H9 (cell line): ENCODE data around the gene RAI2. TPM values are rescaled to one million over a fixed set of nuclear protein-coding genes. Genes with fewer than 3 reads are reported as not detected.

Source experiments
- DNase-seq: peaks from one replicate; pipeline ENCODE4 v3.0.0-alpha.2; 2017
- H2AFZ ChIP-seq: one replicate; pipeline ENCODE4 v1.6.1; 2013; ENCODE audit warnings: mild to moderate bottlenecking, low read length, control low read depth, moderate library complexity
- H2AK5ac ChIP-seq: 2 replicates; pipeline ENCODE4 v1.6.1; 2013; ENCODE audit warnings: low read length, control low read depth, mixed read lengths; ENCODE audit not compliant: insufficient read length
- H2BK120ac ChIP-seq: one replicate; pipeline ENCODE4 v1.6.1; 2013; ENCODE audit warnings: low read depth, mild to moderate bottlenecking, low read length, control low read depth, inconsistent platforms; ENCODE audit not compliant: poor library complexity, severe bottlenecking
- H2BK12ac ChIP-seq: 2 replicates; pipeline ENCODE4 v1.6.1; 2013; ENCODE audit warnings: low read length, control low read depth, mixed read lengths, low read depth; ENCODE audit not compliant: insufficient read length
- H2BK15ac ChIP-seq: 2 replicates; pipeline ENCODE4 v1.6.1; 2013; ENCODE audit warnings: low read depth, low read length, control low read depth
- H2BK20ac ChIP-seq: one replicate; pipeline ENCODE4 v1.6.1; 2013; ENCODE audit warnings: low read depth, mild to moderate bottlenecking, low read length, control low read depth, inconsistent platforms; ENCODE audit not compliant: poor library complexity, severe bottlenecking
- H2BK5ac ChIP-seq: 2 replicates; pipeline ENCODE4 v1.6.1; 2013; ENCODE audit warnings: low read length, control low read depth, mixed read lengths; ENCODE audit not compliant: insufficient read length
- H3K14ac ChIP-seq: 2 replicates; pipeline ENCODE4 v1.6.1; 2013; ENCODE audit warnings: low read length, control low read depth; ENCODE audit not compliant: insufficient read depth
- H3K18ac ChIP-seq: 2 replicates; pipeline ENCODE4 v1.6.1; 2013; ENCODE audit warnings: low read depth, mild to moderate bottlenecking, mixed read lengths, low read length, control low read depth; ENCODE audit not compliant: insufficient read length
- H3K23ac ChIP-seq: 2 replicates; pipeline ENCODE4 v1.6.1; 2013; ENCODE audit warnings: low read length, control low read depth, mixed read lengths, low read depth; ENCODE audit not compliant: insufficient read length
- H3K23me2 ChIP-seq: 2 replicates; pipeline ENCODE4 v1.6.1; 2013; ENCODE audit warnings: low read depth, mild to moderate bottlenecking, mixed read lengths, low read length, control low read depth; ENCODE audit not compliant: insufficient read length, poor library complexity, severe bottlenecking
- H3K27ac ChIP-seq: 2 replicates; pipeline ENCODE4 v1.5.1; 2013; ENCODE audit warnings: low read length, control low read depth, mixed read lengths, low read depth; ENCODE audit not compliant: insufficient read length
- H3K27me3 ChIP-seq: 2 replicates; pipeline ENCODE4 v1.6.1; 2013; ENCODE audit warnings: low read length, control low read depth, inconsistent platforms; ENCODE audit not compliant: insufficient read depth
- H3K4ac ChIP-seq: 2 replicates; pipeline ENCODE4 v1.6.1; 2013; ENCODE audit warnings: low read depth, mild to moderate bottlenecking, control low read depth, inconsistent platforms, low read length, moderate library complexity
- H3K4me1 ChIP-seq: 2 replicates; pipeline ENCODE4 v1.6.1; 2013; ENCODE audit warnings: low read length, control low read depth, inconsistent platforms; ENCODE audit not compliant: insufficient read depth
- H3K4me2 ChIP-seq: 2 replicates; pipeline ENCODE4 v1.6.1; 2013; ENCODE audit warnings: low read length, control low read depth, mixed read lengths; ENCODE audit not compliant: insufficient read length, insufficient read depth
- H3K56ac ChIP-seq: 2 replicates; pipeline ENCODE4 v1.6.1; 2013; ENCODE audit warnings: low read depth, mild to moderate bottlenecking, mixed read lengths, low read length, control low read depth; ENCODE audit not compliant: insufficient read length
- H3K79me1 ChIP-seq: 2 replicates; pipeline ENCODE4 v1.6.1; 2013; ENCODE audit warnings: low read depth, mild to moderate bottlenecking, moderate library complexity, low read length, control low read depth, inconsistent platforms; ENCODE audit not compliant: insufficient read depth, poor library complexity, severe bottlenecking
- H3K79me2 ChIP-seq: 2 replicates; pipeline ENCODE4 v1.6.1; 2013; ENCODE audit warnings: low read length, control low read depth, inconsistent platforms; ENCODE audit not compliant: insufficient read depth
- H3K9ac ChIP-seq: 2 replicates; pipeline ENCODE4 v1.6.1; 2013; ENCODE audit warnings: low read length, control low read depth, mixed read lengths; ENCODE audit not compliant: insufficient read length; ENCODE audit errors: extremely low read depth
- H3K9me3 ChIP-seq: one replicate; pipeline ENCODE4 v1.6.1; 2013; ENCODE audit warnings: low read depth, low read length, inconsistent platforms; ENCODE audit not compliant: control insufficient read depth
- H3T11ph ChIP-seq: one replicate; pipeline ENCODE4 v1.6.1; 2013; ENCODE audit warnings: mild to moderate bottlenecking, low read length, control low read depth, inconsistent platforms
- H4K20me1 ChIP-seq: one replicate; pipeline ENCODE4 v1.6.1; 2013; ENCODE audit not compliant: control insufficient read depth, insufficient read length, insufficient read depth
- H4K5ac ChIP-seq: 2 replicates; pipeline ENCODE4 v1.6.1; 2013; ENCODE audit warnings: low read depth, mild to moderate bottlenecking, mixed read lengths, low read length, control low read depth; ENCODE audit not compliant: insufficient read length
- H4K8ac ChIP-seq: replicated peaks from 2 replicates; pipeline ENCODE4 v1.6.1; 2013; ENCODE audit warnings: low read length, control low read depth, mixed read lengths, low read depth; ENCODE audit not compliant: insufficient read length
- H4K91ac ChIP-seq: 2 replicates; pipeline ENCODE4 v1.6.1; 2013; ENCODE audit warnings: low read depth, mild to moderate bottlenecking, moderate library complexity, mixed read lengths, low read length, control low read depth; ENCODE audit not compliant: insufficient read length
- H3K27ac Mint-ChIP-seq, 3 experiments: 2 replicates in 2 of 3; 3 replicates in 1 of 3; pipeline ENCODE4 v1.8.0; 2020 to 2021; ENCODE audit warnings: mixed read lengths in 3 of 3, mild to moderate bottlenecking in 1 of 3, moderate library complexity in 1 of 3
- H3K27me3 Mint-ChIP-seq: 2 replicates; pipeline ENCODE4 v1.8.0; 2021; ENCODE audit warnings: low read depth, mild to moderate bottlenecking, moderate library complexity, mixed read lengths
- H3K36me3 Mint-ChIP-seq, 3 experiments: 2 replicates in 2 of 3; 3 replicates in 1 of 3; pipeline ENCODE4 v1.8.0; 2020 to 2021; ENCODE audit warnings: low read depth in 3 of 3, mixed read lengths in 3 of 3; ENCODE audit not compliant: insufficient read depth in 1 of 3
- H3K4me1 Mint-ChIP-seq, 2 experiments: 2 replicates each; pipeline ENCODE4 v1.8.0; 2020; ENCODE audit warnings: mixed read lengths in 2 of 2
- H3K4me3 Mint-ChIP-seq, 2 experiments: 2 replicates in 1 of 2; 3 replicates in 1 of 2; pipeline ENCODE4 v1.8.0; 2020 to 2021; ENCODE audit warnings: mild to moderate bottlenecking in 2 of 2, mixed read lengths in 2 of 2, moderate library complexity in 1 of 2
- H3K9me3 Mint-ChIP-seq, 2 experiments: 2 replicates in 1 of 2; 3 replicates in 1 of 2; pipeline ENCODE4 v1.8.0; 2020; ENCODE audit warnings: mild to moderate bottlenecking in 2 of 2, mixed read lengths in 2 of 2, moderate library complexity in 1 of 2
- WGBS: extraction: QIAGEN DNeasy Blood & Tissue Kit; methylation state at CpG from one replicate; pipeline ENCODE4 v1.1.7; 2013; ENCODE audit warnings: missing lambda C conversion rate, low lambda C conversion rate, mixed read lengths; ENCODE audit not compliant: insufficient read length; ENCODE audit errors: extremely low coverage; 5-methylcytosine and 5-hydroxymethylcytosine counted together
- total RNA-seq: library from RNA; stranded (reverse); gene quantifications from 2 replicates; pipeline ENCODE4 v1.2.1, GENCODE V29; 2021
- TF ChIP-seq, protein P1 (sequence below): fragments of 200-600 bp; sonication (generic); conservative IDR thresholded peaks from 3 replicates; pipeline ENCODE4 v1.8.0; 2021; ENCODE audit warnings: antibody characterized with exemption, mild to moderate bottlenecking

Gene RAI2
- total RNA-seq, 1 experiment from 2014 or later: 0.72 TPM

DNA sequence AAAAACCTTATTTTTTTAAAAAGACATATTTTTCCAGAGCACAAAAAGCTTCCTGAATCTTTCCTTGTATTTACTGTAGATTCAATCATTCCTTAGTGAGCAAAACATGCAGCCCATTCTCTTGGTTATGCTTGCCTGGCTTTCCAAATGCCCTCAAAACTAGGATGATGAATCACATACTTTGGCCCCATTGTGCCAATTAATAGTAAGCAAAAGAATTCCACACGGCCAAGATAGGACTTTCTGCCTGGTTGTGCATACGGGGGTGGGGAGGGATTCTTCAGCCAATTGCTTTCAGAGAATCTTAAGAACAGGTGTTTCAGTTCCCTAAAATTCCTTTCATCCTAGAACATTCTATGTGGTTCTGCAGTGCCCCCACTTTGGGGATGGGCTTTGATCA is 7.0 kb downstream of the RAI2 start:
- no peak overlapping the region for H2BK20ac ChIP-seq
- no peak overlapping the region for H3K4ac ChIP-seq
- H3K79me1 ChIP-seq: no peaks in the 10 kb centered on the region
- peaks cover 4% of the 10 kb centered on the region for H3K9me3 ChIP-seq
- no peaks in the 10 kb centered on the region for H4K20me1 ChIP-seq
- no peak overlapping the region for H4K8ac ChIP-seq
- H2BK5ac ChIP-seq: no peak overlapping the region
- H4K5ac ChIP-seq: no peak overlapping the region
- no peak overlapping the region for H3K4me3 Mint-ChIP-seq
- H2BK120ac ChIP-seq: no peak overlapping the region
- peaks cover 14% of the 10 kb centered on the region; the same call in 1 of the 2 replicates for H3K27me3 ChIP-seq
- no peak overlapping the region for H3K27ac Mint-ChIP-seq
- no peaks in the 10 kb centered on the region for H3K23me2 ChIP-seq
- H3K9ac ChIP-seq: no peak overlapping the region
- no peak overlapping the region for H3T11ph ChIP-seq
- peaks cover 0 to 3% (median 0%) of the 10 kb centered on the region in 3 experiments; a peak in 2 of 7 replicates for H3K36me3 Mint-ChIP-seq
- no peak for DNase-seq
- H4K91ac ChIP-seq: no peak overlapping the region
- no peak overlapping the region for H3K18ac ChIP-seq
- H3K56ac ChIP-seq: no peak overlapping the region
- no peaks in the 10 kb centered on the region for H3K79me2 ChIP-seq
- no peak overlapping the region for H2AFZ ChIP-seq
- WGBS: no CpG with 5 or more reads among the region's 2 CpGs
- H3K23ac ChIP-seq: no peak overlapping the region
- H3K27ac ChIP-seq: no peak overlapping the region
- H3K4me2 ChIP-seq: no peak overlapping the region
- H3K27me3 Mint-ChIP-seq: peaks cover 50% of the 10 kb centered on the region
- no peak overlapping the region for H2AK5ac ChIP-seq
- H3K4me1 Mint-ChIP-seq: peaks cover 7 to 9% of the 10 kb centered on the region in 2 experiments
- TF ChIP-seq, protein P1, sequence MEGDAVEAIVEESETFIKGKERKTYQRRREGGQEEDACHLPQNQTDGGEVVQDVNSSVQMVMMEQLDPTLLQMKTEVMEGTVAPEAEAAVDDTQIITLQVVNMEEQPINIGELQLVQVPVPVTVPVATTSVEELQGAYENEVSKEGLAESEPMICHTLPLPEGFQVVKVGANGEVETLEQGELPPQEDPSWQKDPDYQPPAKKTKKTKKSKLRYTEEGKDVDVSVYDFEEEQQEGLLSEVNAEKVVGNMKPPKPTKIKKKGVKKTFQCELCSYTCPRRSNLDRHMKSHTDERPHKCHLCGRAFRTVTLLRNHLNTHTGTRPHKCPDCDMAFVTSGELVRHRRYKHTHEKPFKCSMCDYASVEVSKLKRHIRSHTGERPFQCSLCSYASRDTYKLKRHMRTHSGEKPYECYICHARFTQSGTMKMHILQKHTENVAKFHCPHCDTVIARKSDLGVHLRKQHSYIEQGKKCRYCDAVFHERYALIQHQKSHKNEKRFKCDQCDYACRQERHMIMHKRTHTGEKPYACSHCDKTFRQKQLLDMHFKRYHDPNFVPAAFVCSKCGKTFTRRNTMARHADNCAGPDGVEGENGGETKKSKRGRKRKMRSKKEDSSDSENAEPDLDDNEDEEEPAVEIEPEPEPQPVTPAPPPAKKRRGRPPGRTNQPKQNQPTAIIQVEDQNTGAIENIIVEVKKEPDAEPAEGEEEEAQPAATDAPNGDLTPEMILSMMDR: no peak
- H3K14ac ChIP-seq: no peak overlapping the region
- no peak overlapping the region for H2BK15ac ChIP-seq
- peaks cover 1% of the 10 kb centered on the region; the same call in 1 of the 2 replicates for H3K4me1 ChIP-seq
- H3K9me3 Mint-ChIP-seq: peaks cover 56 to 61% of the 10 kb centered on the region in 2 experiments
- H2BK12ac ChIP-seq: no peak overlapping the region
